H1 (cell line): Measurements from ENCODE around the gene TRAPPC3. TPM values are rescaled to one million over a fixed set of nuclear protein-coding genes. Genes with fewer than 3 reads are reported as not detected.

Experiments
- CBX5 ChIP-seq: fragments of 300-800, 300-1000 bp; sonication (generic); IDR thresholded peaks from 2 replicates; pipeline ENCODE4 v1.7.1; 2016; ENCODE audit warnings: antibody characterized with exemption, low read length, low read depth
- EGR1 ChIP-seq: IDR thresholded peaks from 2 replicates; pipeline ENCODE4 v1.6.1; 2011; ENCODE audit warnings: low read depth, low read length, borderline replicate concordance
- NRF1 ChIP-seq: IDR thresholded peaks from 2 replicates; pipeline ENCODE4 v1.6.1; 2011; ENCODE audit warnings: mild to moderate bottlenecking, low read depth, low read length, improper control_type of control experiment
- PHF8 ChIP-seq: fragments of 200-600 bp; sonication (generic); conservative IDR thresholded peaks from 2 replicates; pipeline ENCODE4 v1.7.1; 2012; ENCODE audit warnings: low read depth, mild to moderate bottlenecking, inconsistent platforms, low read length, moderate library complexity
- POLR2A ChIP-seq, 2 experiments: IDR thresholded peaks; 1 replicate in 1 of 2; 2 replicates in 1 of 2; pipeline ENCODE4 v1.6.1; 2011; ENCODE audit warnings: low read depth in 2 of 2, low read length in 2 of 2, mild to moderate bottlenecking in 2 of 2; ENCODE audit errors: control extremely low read depth in 1 of 2
- POLR2AphosphoS5 ChIP-seq: IDR thresholded peaks from 2 replicates; pipeline ENCODE4 v1.6.1; 2011; ENCODE audit warnings: low read depth, low read length
- SRF ChIP-seq: IDR thresholded peaks from 2 replicates; pipeline ENCODE4 v1.6.1; 2011; ENCODE audit warnings: mild to moderate bottlenecking, low read depth, low read length, moderate library complexity
- SUZ12 ChIP-seq: fragments of 200-600 bp; sonication (generic); IDR thresholded peaks from 2 replicates; pipeline ENCODE4 v1.6.1; 2012; ENCODE audit warnings: mild to moderate bottlenecking, inconsistent platforms, low read length, moderate library complexity, mixed read lengths
- TAF7 ChIP-seq: optimal IDR thresholded peaks from 2 replicates; pipeline ENCODE3; 2011; ENCODE audit warnings: low read depth, mild to moderate bottlenecking, inconsistent platforms, low read length, moderate library complexity, borderline replicate concordance
- TCF12 ChIP-seq: IDR thresholded peaks from 2 replicates; pipeline ENCODE4 v1.6.1; 2011; ENCODE audit warnings: low read depth, mild to moderate bottlenecking, low read length
- polyA plus RNA-seq, 7 experiments: library from polyadenylated mRNA; depleted of rRNA in 3 of 7; stranded (reverse) in 5 of 7; unstranded in 2 of 7; fragments of >200 nt in 5 of 7; fragments of 200-250 nt in 2 of 7; gene quantifications; 1 replicate in 5 of 7; 2 replicates in 1 of 7; 4 replicates in 1 of 7; pipeline versions ENCODE4 v1.2.1 to v1.2.3, GENCODE V29; 2011 to 2013; ENCODE audit warnings: missing spikeins in 2 of 7, mixed read lengths in 2 of 7
- total RNA-seq: library from RNA; stranded (reverse); fragmentation: NEBNext Ultra II Directional; extraction: Animal tissue kit (Norgen Biotek cat#: 25700); gene quantifications from 2 replicates; pipeline ENCODE4 v1.2.1, GENCODE V29; 2021
- TF ChIP-seq, protein P1 (sequence below), 3 experiments: IDR thresholded peaks; 1 replicate in 2 of 3; 2 replicates in 1 of 3; pipeline versions ENCODE4 v1.5.1 to v1.6.1; 2011; ENCODE audit warnings: low read length in 3 of 3, mild to moderate bottlenecking in 3 of 3, inconsistent platforms in 2 of 3, low read depth in 1 of 3, moderate library complexity in 1 of 3; ENCODE audit not compliant: insufficient read depth in 1 of 3; ENCODE audit errors: control extremely low read depth in 1 of 3
- TF ChIP-seq, protein P2 (sequence below): IDR thresholded peaks from 2 replicates; pipeline ENCODE4 v1.6.1; 2012; ENCODE audit warnings: inconsistent platforms

The TRAPPC3 gene
- total and polyA plus RNA-seq, 2 of the 8 experiments (the other 6 are each of a cell fraction or from before 2014, with no cell fraction given) = 47.8 to 51.0 TPM

DNA sequence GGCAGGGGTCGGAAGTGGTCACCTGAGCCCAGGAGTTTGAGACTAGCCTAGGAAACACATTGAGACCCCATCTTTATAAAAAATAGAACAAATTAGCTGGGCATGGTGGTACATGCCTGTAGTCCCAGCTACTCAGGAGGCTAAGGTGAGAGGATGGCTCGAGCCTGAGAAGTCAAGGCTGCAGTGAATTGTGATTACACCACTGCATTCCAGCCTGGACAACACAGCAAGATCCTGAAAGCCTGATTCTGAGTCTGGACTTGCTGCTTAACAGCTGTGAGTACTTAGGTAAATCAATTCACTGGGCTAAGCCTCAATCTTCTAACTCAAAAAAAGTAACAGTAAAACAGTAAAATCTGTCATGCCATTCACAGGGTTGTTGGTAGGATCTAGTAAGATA, 4.9 kb downstream of the TRAPPC3 start (continued):
- TF ChIP-seq, protein P1, sequence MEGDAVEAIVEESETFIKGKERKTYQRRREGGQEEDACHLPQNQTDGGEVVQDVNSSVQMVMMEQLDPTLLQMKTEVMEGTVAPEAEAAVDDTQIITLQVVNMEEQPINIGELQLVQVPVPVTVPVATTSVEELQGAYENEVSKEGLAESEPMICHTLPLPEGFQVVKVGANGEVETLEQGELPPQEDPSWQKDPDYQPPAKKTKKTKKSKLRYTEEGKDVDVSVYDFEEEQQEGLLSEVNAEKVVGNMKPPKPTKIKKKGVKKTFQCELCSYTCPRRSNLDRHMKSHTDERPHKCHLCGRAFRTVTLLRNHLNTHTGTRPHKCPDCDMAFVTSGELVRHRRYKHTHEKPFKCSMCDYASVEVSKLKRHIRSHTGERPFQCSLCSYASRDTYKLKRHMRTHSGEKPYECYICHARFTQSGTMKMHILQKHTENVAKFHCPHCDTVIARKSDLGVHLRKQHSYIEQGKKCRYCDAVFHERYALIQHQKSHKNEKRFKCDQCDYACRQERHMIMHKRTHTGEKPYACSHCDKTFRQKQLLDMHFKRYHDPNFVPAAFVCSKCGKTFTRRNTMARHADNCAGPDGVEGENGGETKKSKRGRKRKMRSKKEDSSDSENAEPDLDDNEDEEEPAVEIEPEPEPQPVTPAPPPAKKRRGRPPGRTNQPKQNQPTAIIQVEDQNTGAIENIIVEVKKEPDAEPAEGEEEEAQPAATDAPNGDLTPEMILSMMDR (IDR thresholded peaks at IDR 0.05; ENCODE audit: control extremely low read depth in 1 of 3, insufficient read depth in 1 of 3, low read depth in 1 of 3, low read length in 3 of 3) = no peak
- no peak for TF ChIP-seq SUZ12
- no peak for TF ChIP-seq POLR2AphosphoS5
- no peak for TF ChIP-seq CBX5
- TF ChIP-seq POLR2A (IDR thresholded peaks at IDR 0.05; ENCODE audit: control extremely low read depth in 1 of 2, low read depth in 2 of 2, low read length in 2 of 2) = no peak
- TF ChIP-seq TAF7 = no peak
- TF ChIP-seq NRF1 = no peak
- no peak for TF ChIP-seq EGR1
- no peak for TF ChIP-seq PHF8
- no peak for TF ChIP-seq TCF12
- no peak for TF ChIP-seq SRF
- TF ChIP-seq, protein P2, sequence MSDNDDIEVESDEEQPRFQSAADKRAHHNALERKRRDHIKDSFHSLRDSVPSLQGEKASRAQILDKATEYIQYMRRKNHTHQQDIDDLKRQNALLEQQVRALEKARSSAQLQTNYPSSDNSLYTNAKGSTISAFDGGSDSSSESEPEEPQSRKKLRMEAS = no peak
